ENCODE data around the gene GRIA3. TPM values are rescaled to one million over a fixed set of nuclear protein-coding genes. Genes with fewer than 3 reads are reported as not detected.

Gene GRIA3
- total RNA-seq, 1 experiment from 2014 or later = not detected

DNA sequence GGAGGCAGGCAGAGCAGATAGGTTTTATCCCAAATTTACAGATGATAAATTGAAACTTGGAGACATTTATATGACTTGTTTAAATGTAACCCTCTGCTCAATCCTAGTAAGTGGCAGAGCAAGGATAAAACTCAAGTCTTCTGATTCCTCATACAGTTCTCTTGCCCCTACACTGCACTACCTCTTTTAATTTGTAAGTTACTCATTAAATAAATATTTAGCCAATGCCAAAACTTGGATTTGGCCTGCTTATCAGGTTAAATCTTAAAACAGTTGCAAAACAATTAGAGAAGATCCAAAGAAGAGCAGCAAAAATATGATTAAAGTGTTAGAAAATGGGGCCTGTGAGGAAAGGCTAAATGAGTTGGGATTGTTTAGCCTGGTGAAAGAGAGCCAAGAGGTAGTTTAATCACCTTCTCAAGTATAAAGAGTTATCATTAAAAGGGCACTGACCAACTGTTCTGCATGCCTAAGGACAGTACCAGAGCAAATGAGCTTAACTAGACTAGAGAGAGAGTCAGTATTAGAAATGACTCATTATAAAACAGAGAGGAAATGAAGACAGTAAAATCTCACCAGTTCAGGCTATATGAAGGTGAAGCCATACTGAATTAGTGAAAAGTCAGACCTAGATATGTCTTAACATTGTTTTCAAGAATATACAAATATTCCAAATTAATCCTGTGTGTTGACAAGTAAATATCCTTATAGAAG lies 146.3 kb downstream of the GRIA3 start:
- no peaks in the 10 kb centered on the region for H4K20me1 ChIP-seq (ENCODE audit: low read length)
- POLR2A ChIA-PET (ENCODE audit: unreplicated experiment) = no interaction called here
- H3K4me1 ChIP-seq (ENCODE audit: insufficient read depth, low read length) = peaks cover 5% of the 10 kb centered on the region; the same call in 1 of the 2 replicates
- TF ChIP-seq EZH2phosphoT487 (IDR thresholded peaks at IDR 0.05; ENCODE audit: borderline replicate concordance, low read length) = no peak
- no peak for TF ChIP-seq CTCF (conservative IDR thresholded peaks at IDR 0.05; ENCODE audit: low read depth, low read length)
- TF ChIP-seq EZH2 (IDR thresholded peaks at IDR 0.05; ENCODE audit: low read length, unreplicated experiment) = no peak
- no peak overlapping the region for H3K27ac ChIP-seq (ENCODE audit: low read length)
- no peak overlapping the region for H3K9ac ChIP-seq (ENCODE audit: low read length)
- H3K27me3 ChIP-seq (ENCODE audit: low read length) = no peaks in the 10 kb centered on the region
- BruUV-seq (replicated peaks) = no TSS peak
- H3F3A ChIP-seq (ENCODE audit: low read length, unreplicated experiment) = no peaks in the 10 kb centered on the region
- DNase-seq (peak; percentile 32), ATAC-seq (peak; percentile 97)
- no peak overlapping the region for H2AFZ ChIP-seq (ENCODE audit: low read length)
- CTCF ChIA-PET = no interaction called here
- no peaks in the 10 kb centered on the region for H3K9me2 ChIP-seq (replicated peaks; ENCODE audit: low read length)
- intact Hi-C loops (cut with micrococcal nuclease) = loop anchor here (5.0 to 10.0 kb wide), 2 partner anchors 92 to 156 kb away; no protein-coding TSS in a partner anchor
- no peak overlapping the region for H3K4me2 ChIP-seq (ENCODE audit: low read length)
- no peaks in the 10 kb centered on the region for H3K36me3 ChIP-seq (ENCODE audit: low read depth, low read length)
- no peaks in the 10 kb centered on the region for H3K79me2 ChIP-seq (ENCODE audit: low read length)
- H3K4me3 ChIP-seq (ENCODE audit: low read length) = no peak overlapping the region
- H3K9me3 ChIP-seq (ENCODE audit: low read length) = no peaks in the 10 kb centered on the region

- no peak for DNase-seq
- H3K9me2 ChIP-seq (replicated peaks; ENCODE audit: low read length) = no peaks in the 10 kb centered on the region
- no peaks in the 10 kb centered on the region for H4K20me1 ChIP-seq (ENCODE audit: low read length)
- no peaks in the 10 kb centered on the region for H3F3A ChIP-seq (ENCODE audit: low read length, unreplicated experiment)
- POLR2A ChIA-PET (ENCODE audit: unreplicated experiment) = no interaction called here
- H3K4me1 ChIP-seq (ENCODE audit: insufficient read depth, low read length) = peaks cover 5% of the 10 kb centered on the region; the same call in 1 of the 2 replicates
- intact Hi-C loops (cut with micrococcal nuclease) = loop anchor here (5.0 to 10.0 kb wide), 2 partner anchors 91 to 157 kb away; no protein-coding TSS in a partner anchor
- no peak overlapping the region for H3K4me3 ChIP-seq (ENCODE audit: low read length)
- BruUV-seq (replicated peaks) = no TSS peak
- H3K27ac ChIP-seq (ENCODE audit: low read length) = no peak overlapping the region
- no peaks in the 10 kb centered on the region for H3K27me3 ChIP-seq (ENCODE audit: low read length)
- no peak for ATAC-seq
- no peaks in the 10 kb centered on the region for H3K36me3 ChIP-seq (ENCODE audit: low read depth, low read length)
- no peaks in the 10 kb centered on the region for H3K9me3 ChIP-seq (ENCODE audit: low read length)
- no peak overlapping the region for H2AFZ ChIP-seq (ENCODE audit: low read length)
- CTCF ChIA-PET = no interaction called here
- no peak overlapping the region for H3K4me2 ChIP-seq (ENCODE audit: low read length)
- TF ChIP-seq EZH2 (IDR thresholded peaks at IDR 0.05; ENCODE audit: low read length, unreplicated experiment) = no peak
- no peak for TF ChIP-seq EZH2phosphoT487 (IDR thresholded peaks at IDR 0.05; ENCODE audit: borderline replicate concordance, low read length)
- no peak for TF ChIP-seq CTCF (conservative IDR thresholded peaks at IDR 0.05; ENCODE audit: low read depth, low read length)
- no peaks in the 10 kb centered on the region for H3K79me2 ChIP-seq (ENCODE audit: low read length)
- no peak overlapping the region for H3K9ac ChIP-seq (ENCODE audit: low read length)
Observed at GRCh38 chrX:123331349-123331748, 147.3 kb downstream of the GRIA3 start.

GRCh38 chrX:123331859-123332258 lies 147.8 kb downstream of the GRIA3 start:
- intact Hi-C loops (cut with micrococcal nuclease) = loop anchor here (5.0 to 10.0 kb wide), 2 partner anchors 90 to 157 kb away; no protein-coding TSS in a partner anchor
- H3K9ac ChIP-seq (ENCODE audit: low read length) = no peak overlapping the region
- H3F3A ChIP-seq (ENCODE audit: low read length, unreplicated experiment) = no peaks in the 10 kb centered on the region
- no peaks in the 10 kb centered on the region for H4K20me1 ChIP-seq (ENCODE audit: low read length)
- ChIA-PET POLR2A (ENCODE audit: unreplicated experiment) (no interaction called here), CTCF (no interaction called here)
- BruUV-seq (replicated peaks) = no TSS peak
- H3K79me2 ChIP-seq (ENCODE audit: low read length) = no peaks in the 10 kb centered on the region
- no peaks in the 10 kb centered on the region for H3K9me3 ChIP-seq (ENCODE audit: low read length)
- H3K9me2 ChIP-seq (replicated peaks; ENCODE audit: low read length) = no peaks in the 10 kb centered on the region
- no peak overlapping the region for H2AFZ ChIP-seq (ENCODE audit: low read length)
- H3K4me2 ChIP-seq (ENCODE audit: low read length) = no peak overlapping the region
- no peak for TF ChIP-seq CTCF (conservative IDR thresholded peaks at IDR 0.05; ENCODE audit: low read depth, low read length)
- TF ChIP-seq EZH2 (IDR thresholded peaks at IDR 0.05; ENCODE audit: low read length, unreplicated experiment) = no peak
- TF ChIP-seq EZH2phosphoT487 (IDR thresholded peaks at IDR 0.05; ENCODE audit: borderline replicate concordance, low read length) = no peak
- no peak overlapping the region for H3K4me3 ChIP-seq (ENCODE audit: low read length)
- no peak overlapping the region for H3K27ac ChIP-seq (ENCODE audit: low read length)
- DNase-seq (no peak), ATAC-seq (no peak)
- H3K36me3 ChIP-seq (ENCODE audit: low read depth, low read length) = no peaks in the 10 kb centered on the region
- H3K4me1 ChIP-seq (ENCODE audit: insufficient read depth, low read length) = peaks cover 7% of the 10 kb centered on the region
- H3K27me3 ChIP-seq (ENCODE audit: low read length) = no peaks in the 10 kb centered on the region
